Retinal pigment epithelial cell (primary cell): ENCODE data around the gene PRDM8.

Source experiments
- DNase-seq: peaks from one replicate; pipeline ENCODE4 v3.0.0-alpha.2; 2010; ENCODE audit warnings: low read depth
- H3K4me3 ChIP-seq: 2 replicates; pipeline ENCODE4 v1.5.1; 2011; ENCODE audit warnings: mild to moderate bottlenecking, low read length, control low read depth, moderate library complexity
- TF ChIP-seq, protein P1 (sequence below): conservative IDR thresholded peaks from 2 replicates; pipeline ENCODE4 v1.5.1; 2011; ENCODE audit warnings: low read depth, low read length, control low read depth, inconsistent platforms

PRDM8 gene

DNA sequence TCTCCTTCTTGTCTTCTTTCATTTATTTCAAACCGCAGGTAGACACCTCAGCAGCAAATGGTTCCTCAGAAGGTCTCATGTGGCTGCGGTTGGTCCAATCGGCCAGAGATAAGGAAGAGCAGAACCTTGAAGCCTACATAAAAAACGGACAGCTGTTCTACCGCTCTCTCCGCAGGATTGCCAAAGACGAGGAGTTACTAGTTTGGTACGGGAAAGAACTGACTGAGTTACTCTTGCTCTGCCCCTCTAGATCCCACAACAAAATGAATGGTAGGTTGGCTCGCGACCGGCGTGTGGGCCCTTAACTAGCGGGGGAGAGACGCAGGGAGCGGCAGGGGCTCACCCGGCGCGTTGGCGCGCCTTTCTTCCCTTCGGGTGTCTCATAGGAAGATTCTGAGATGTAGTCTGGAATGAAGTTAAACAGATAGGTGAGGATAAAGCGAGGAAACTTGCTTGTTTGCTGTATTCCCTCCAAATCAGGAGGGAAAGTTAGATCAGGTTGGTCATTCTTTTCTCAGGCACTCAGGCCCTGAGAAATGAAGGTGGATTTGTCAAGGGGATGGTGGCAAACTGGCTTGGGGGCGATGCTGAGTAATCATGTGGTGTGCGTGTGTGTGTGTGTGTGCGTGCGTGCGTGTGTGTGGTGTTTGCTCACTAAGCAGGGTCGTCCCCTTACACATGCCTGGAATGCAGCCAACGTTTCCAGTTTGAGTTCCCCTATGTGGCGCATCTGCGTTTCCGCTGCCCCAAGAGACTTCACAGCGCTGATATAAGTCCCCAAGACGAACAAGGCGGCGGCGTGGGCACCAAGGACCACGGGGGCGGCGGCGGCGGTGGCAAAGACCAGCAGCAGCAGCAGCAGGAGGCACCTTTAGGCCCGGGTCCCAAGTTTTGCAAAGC, 4.2 kb downstream of the PRDM8 start:
- no peak for DNase-seq
- H3K4me3 ChIP-seq: peak overlapping the region; percentile 47
- TF ChIP-seq, protein P1, sequence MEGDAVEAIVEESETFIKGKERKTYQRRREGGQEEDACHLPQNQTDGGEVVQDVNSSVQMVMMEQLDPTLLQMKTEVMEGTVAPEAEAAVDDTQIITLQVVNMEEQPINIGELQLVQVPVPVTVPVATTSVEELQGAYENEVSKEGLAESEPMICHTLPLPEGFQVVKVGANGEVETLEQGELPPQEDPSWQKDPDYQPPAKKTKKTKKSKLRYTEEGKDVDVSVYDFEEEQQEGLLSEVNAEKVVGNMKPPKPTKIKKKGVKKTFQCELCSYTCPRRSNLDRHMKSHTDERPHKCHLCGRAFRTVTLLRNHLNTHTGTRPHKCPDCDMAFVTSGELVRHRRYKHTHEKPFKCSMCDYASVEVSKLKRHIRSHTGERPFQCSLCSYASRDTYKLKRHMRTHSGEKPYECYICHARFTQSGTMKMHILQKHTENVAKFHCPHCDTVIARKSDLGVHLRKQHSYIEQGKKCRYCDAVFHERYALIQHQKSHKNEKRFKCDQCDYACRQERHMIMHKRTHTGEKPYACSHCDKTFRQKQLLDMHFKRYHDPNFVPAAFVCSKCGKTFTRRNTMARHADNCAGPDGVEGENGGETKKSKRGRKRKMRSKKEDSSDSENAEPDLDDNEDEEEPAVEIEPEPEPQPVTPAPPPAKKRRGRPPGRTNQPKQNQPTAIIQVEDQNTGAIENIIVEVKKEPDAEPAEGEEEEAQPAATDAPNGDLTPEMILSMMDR: no peak

DNA sequence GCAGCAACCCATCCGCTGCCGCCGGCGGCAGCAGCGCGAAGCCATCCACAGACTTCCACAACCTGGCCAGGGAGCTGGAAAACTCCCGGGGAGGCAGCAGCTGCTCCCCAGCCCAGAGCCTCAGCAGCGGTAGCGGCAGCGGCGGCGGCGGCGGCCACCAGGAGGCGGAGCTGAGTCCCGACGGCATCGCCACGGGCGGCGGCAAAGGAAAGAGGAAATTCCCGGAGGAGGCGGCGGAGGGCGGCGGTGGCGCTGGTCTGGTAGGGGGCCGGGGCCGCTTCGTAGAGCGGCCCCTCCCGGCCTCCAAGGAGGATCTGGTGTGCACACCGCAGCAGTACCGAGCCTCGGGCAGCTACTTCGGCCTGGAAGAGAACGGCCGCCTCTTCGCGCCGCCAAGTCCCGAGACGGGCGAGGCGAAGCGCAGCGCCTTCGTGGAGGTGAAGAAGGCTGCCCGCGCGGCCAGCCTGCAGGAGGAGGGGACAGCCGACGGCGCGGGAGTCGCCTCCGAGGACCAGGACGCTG, 4.9 kb downstream of the PRDM8 start:
- DNase-seq: no peak
- TF ChIP-seq, protein P1: peak; percentile 57
- H3K4me3 ChIP-seq: peak overlapping the region; percentile 47

DNA sequence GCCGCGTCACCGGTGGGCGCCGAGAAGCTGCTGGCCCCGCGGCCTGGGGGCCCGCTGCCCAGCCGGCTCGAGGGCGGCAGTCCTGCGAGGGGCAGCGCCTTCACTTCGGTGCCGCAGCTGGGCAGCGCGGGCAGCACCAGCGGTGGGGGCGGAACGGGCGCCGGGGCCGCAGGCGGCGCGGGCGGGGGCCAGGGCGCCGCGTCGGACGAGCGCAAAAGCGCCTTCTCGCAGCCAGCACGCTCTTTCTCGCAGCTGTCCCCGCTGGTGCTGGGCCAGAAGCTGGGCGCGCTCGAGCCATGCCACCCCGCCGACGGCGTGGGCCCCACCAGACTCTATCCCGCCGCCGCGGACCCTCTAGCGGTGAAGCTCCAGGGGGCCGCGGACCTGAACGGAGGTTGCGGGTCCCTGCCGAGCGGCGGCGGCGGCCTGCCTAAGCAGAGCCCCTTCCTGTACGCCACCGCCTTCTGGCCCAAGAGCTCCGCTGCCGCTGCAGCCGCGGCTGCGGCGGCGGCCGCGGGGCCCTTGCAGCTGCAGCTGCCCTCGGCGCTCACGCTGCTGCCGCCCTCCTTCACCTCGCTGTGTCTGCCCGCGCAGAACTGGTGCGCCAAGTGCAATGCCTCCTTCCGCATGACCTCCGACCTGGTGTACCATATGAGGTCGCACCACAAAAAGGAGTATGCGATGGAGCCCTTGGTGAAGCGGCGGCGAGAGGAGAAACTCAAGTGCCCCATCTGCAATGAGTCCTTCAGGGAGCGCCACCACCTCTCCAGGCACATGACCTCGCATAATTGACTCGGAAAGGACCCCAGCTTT, 5.6 kb downstream of the PRDM8 start:
- TF ChIP-seq, protein P1: no peak
- H3K4me3 ChIP-seq: peak overlapping the region; percentile 47
- no peak for DNase-seq

DNA sequence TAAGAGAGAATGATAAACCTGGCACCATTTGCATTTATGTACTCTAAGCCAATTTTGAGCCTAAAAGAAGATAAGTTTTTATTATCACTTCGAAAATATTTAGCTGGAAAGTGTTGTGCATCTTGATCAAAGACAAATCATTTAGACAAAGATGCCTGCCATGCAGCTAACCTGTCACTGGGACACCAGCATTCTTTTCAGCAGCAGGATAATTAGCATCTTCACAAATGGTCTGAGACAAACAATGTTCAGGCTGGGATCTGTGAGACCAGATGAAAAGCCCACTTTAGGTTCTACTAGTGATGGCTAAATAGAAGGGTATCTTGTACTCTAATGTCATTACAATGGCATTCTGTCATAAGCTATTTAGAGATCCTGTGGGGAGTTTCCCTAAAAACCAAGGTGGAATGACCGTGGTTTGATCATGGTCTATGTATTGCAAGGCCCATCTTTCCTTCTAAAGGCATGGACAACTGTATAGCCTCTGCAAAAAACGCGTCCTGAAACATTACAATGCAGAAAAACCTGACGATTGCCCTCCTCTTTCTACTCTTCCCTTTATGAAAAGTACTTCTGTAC, 7.2 kb downstream of the PRDM8 start:
- H3K4me3 ChIP-seq: no peak overlapping the region
- no peak for DNase-seq
- TF ChIP-seq, protein P1: no peak

DNA sequence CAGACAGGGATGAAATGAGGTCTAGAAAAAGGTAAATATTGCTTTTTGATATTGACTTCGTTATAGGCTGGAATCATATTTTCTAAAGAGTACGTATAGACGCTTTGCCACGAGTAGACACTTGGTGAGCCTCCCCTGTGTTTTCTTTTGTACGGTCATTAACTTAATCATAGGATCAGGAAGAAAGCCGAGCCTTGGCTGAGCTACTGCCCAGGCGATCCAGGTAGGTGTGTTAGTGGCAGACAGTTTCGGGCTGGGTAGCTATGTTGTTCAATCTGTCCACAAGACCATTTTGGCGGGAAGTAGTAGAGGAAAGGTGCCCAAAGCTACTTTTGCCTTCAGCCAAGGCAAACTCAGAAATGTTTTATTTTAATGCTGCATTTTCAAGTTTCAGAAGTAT, 8.8 kb downstream of the PRDM8 start:
- H3K4me3 ChIP-seq: no peak overlapping the region
- TF ChIP-seq, protein P1: no peak
- no peak for DNase-seq

DNA sequence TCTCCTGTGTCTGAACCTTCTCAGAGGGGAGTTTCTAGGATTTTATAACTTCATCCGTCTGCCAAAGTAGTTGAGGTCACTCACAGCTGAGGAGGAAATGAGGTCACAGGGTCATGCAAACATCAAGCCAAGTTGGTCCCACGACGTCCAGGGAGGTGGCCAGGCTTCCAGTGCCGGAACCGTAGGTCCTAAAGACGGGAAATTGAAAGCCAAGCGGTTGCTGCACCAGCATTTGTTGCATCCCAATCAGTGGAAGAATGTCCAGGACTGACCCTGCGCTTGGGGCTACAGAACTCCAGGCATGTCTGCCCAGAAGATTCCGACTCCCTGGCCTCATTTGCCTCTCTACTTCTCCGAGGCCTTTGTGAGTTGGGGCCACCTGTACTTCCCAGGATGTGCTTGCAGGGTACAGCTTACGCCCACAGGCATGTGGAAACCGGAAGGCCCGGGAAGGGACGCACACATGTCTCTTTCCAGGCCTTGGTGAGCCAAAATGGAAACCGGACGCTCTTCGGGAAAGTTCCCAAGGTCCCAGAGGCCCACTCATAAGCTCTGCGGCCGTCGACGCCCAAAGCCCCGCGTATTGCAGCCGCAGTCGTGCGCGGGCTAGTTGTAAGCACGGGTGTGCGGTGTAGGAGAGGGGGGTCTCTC, 9.3 kb downstream of the PRDM8 start:
- DNase-seq: no peak
- no peak overlapping the region for H3K4me3 ChIP-seq
- TF ChIP-seq, protein P1: no peak
